HG03469 (cell line): ENCODE results near the gene TMEM238.

Experiments used
- ATAC-seq: cut with Tn5 transposase; IDR thresholded peaks from one replicate; pipeline ENCODE4 v1.9.1; 2021; ENCODE audit warnings: mild to moderate bottlenecking, moderate library complexity, moderate number of reproducible peaks; ENCODE audit not compliant: unreplicated experiment

TMEM238 gene

DNA sequence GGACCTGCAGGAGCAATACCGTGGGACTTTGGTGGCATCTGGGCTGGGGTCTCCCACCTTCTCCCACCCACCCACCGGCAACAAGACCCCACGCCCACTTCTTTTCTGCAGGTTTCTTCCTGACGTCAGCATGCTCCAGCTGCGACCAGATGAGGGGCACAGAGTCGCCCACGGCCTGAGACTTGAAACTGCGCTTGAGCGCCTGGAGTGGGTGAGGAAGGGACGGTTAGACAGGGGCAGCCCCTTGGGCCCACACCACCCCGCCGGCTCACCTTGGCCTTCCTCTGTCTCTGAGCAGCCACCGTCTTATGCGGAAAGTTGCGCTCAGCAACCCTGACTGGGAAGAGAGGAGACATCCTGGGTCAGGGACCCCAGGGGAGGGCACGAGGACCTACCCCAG is 23.2 kb downstream of the TMEM238 start:
- no peak for ATAC-seq

DNA sequence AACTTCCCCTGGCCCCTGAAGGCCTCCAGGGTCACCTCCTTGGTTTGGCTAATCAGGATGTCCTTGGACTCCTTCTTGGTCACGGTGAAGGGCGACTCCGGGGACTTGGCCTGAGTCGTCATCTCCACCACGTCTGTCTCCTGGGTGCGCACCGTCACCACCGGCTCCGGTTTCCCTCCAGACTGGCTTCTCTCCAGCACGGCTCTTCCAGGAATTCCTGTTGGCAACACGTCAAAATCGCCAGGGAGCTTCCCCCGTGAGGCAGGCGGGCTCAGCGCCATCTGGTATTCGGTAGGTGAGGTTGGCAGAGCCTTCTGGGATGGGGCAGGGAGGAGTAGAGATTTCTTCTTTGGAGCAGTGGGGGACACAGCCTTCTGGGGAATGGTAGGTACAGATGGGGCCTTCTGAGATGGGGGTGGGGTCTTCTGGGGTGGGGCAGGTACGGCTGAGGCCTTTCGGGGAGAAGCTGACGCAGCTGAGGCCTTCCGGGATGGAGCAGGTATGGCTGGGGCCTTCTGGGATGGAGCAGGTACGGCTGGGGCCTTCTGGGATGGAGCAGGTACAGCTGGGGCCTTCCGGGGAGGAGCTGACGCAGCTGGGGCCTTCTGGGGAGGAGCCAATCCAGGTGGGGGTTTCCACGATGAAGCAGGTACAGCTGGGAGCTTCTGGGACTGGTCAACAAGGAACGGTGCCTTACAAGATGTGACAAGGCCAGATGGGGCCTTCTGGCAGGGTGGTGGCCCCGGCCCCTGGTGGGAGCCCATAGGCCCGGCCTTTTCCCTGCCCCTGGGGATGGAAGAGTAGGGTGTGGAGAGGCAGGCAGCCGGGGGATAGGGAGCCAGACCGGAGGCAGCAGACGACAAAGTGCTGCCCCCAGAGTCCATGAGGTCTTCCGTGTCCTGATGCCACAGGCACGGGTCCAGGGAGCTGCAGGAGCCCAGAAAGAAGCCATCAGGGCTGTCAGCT is 24.9 kb downstream of the TMEM238 start:
- no peak for ATAC-seq

DNA sequence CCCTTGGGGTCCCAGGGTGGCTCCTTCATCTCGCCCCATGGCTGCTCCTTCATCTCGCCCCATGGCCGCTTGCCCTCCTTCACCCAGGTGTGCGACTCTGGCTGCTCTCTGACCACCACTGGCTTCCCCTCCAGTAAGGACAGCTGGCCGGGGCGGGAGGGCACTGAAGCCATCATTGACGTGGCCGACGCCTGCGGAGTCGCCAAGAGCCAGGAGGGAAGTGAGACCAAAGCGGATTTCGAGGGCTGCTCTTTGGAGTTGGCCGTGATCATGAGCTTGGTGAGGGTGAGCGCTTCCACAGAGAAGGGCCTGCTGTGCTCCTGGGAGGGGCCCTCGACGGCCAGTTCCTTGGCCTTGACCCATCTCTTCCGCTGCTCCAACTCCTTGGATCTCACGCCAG is 25.6 kb downstream of the TMEM238 start:
- ATAC-seq: no peak

DNA sequence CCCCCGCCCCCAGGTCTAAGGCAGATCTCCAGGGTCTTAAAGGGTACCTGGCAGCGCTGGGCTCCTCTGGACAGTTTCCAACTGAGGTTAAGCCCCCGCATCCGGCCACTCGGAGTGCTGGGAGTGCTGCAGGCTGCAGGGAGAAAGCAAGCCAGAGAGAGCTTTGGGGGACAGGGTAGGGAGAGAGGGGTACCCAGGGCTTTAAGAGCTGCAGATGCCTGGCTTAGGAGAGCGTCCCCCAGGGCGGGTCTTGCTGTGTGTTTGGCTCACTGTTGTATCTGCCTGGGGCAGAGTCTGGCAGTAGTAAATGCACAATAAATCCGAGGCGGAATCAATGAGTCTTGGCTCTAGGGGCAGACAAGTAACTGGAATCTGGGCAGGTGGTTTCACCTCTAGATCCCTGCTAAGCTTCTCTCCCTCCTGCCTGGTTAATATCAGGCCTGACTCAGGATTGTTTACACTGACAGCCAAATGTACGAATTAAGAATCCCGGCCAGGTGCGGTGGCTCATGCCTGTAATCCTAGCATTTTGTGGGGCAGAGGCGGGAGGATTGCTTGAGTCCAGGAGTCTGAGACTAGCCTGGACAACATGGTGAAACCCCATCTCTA is 28.8 kb downstream of the TMEM238 start:
- no peak for ATAC-seq

DNA sequence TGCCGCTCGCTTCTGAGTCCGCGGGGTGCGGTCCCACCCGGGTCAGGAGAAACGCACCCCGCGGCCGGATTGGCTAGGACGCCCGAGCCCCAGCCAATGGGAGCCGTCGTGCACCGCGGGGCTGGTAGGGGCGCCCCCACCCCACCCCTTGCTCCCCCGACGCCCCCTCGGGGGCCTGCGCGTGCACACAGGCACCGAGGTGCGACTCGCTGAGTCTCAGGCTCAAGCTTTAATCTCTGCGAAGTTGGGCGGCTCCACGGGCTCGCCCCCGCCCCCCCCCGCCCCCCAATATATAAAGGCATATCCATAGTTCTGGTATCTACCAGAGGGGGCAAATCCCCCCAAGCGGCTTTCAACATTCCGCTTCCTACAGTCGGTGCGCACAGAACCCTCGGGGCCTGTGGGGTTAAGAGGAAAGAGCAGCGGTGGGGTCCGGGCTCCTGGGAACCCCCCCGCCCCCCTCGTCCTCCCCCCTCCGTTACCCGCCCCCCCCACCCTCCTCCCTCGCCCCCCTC is 29.3 kb downstream of the TMEM238 start, which contains the start of gene COX6B2:
Gene COX6B2 (minus strand): TSS at position 22 of the 515 bp plus-strand sequence. CDS start 198 bp downstream, outside the sequence.
- ATAC-seq: no peak

DNA sequence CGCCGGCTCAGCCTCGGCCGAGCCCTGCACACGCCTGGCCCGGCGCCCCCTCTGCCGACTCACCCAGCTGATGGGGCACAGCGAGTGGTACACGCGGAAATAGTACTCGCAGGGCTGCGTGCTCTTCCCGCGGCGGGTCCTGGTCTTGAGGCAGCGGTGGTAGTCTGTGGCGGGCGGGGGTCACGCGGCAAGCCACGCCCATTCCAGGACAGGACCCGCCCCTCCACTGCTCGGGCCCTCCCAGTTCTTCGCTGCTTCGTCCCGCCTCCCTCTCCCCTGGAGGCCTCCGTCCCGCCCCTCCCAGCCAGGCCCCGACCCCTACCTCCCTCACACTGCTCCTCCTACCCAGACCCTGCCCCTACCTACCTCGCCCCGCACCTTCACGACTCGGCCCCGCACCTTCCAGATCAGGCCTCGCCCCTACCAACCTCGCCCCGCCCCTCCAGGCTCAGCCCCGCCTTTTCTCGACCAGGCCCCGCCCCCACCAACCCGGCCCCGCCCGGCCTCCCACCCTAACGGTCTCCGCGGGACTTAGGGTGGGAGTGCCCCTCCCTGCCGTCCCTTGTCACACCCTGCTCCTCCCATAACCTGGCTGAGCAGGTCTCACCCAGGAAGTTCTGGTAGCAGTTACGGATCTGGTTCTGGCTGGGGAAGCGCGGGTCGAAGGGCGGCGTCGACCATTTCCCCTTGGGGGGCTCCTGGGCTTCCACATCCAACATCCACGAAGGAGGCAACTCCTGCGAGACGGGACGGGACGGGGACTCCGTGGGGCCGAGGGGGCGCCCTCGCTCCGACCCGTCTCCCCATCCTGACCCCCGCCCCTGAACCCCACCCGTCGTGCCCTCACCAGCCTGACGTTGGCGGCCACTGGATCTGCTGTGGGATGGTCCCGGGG is 30.0 kb downstream of the TMEM238 start:
- ATAC-seq: no peak

DNA sequence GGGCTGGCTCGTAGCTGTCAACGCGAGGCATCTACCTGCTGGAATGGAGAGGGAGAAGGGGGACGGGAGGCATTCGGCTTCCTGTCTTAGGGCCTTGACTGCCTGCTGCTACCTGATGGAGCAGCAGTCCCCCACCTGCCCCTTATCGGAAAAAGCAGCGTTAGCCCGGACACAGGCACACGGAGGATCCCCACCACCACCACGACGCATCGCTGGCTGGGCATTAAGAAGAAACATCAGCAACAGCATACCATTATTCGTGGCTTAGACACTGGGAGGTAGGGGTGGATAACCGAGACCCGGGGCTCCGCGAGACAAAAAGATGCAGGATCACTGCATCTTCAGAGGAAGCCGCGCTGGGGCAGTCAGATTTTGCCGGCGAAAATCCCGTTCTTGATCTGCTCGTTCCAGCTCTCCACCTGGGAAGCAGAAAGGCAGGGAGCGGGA is 30.7 kb downstream of the TMEM238 start:
- ATAC-seq: no peak

DNA sequence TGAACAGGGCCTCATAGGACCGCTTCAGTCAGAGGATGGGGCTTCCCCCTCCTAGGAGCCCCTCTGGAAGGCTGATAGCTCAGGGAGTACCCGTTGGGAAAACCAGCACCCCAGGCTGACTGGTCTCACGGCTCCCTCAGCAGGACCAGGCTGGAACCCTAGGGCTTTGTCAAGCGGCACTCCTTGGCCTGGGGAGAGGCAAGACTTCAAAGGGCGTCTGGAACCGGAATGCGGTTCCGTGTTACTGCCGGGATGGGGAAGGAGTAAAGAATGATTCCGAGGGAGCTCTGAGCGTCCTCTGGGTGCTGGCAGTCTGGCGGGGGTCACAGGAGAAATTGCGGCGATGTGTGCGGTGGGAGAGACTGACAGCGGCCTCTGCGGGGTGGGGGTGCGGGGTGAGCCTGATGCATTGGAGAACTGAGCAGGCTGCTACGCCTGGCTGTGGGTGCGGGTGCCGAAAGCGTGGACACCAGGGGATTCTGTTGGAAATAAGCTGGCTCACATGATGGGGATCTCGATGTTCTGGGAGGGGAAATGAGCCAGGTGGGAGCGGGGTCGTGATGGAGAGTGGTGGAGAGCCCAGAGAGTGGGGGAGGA is 31.4 kb downstream of the TMEM238 start:
- no peak for ATAC-seq

DNA sequence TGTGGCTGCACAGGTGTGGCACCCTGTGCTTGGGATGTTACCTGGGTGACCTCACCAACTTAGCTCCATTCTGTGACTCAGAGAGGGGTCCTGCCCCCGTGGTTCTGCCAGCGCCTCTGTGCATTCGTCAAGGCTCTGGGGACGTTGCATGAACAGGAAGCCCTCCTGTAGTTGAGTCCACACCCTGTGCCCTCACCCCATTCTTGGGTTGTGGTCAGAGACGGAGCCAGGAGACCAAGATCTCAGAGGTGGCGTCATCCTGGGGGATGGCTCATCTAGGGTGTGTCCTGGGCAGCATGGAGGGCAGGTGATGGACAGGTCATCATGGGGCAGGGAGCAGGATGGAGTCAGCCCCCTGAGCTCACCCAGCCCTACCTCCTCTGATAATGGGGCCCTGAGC is 32.1 kb downstream of the TMEM238 start:
- ATAC-seq: no peak

DNA sequence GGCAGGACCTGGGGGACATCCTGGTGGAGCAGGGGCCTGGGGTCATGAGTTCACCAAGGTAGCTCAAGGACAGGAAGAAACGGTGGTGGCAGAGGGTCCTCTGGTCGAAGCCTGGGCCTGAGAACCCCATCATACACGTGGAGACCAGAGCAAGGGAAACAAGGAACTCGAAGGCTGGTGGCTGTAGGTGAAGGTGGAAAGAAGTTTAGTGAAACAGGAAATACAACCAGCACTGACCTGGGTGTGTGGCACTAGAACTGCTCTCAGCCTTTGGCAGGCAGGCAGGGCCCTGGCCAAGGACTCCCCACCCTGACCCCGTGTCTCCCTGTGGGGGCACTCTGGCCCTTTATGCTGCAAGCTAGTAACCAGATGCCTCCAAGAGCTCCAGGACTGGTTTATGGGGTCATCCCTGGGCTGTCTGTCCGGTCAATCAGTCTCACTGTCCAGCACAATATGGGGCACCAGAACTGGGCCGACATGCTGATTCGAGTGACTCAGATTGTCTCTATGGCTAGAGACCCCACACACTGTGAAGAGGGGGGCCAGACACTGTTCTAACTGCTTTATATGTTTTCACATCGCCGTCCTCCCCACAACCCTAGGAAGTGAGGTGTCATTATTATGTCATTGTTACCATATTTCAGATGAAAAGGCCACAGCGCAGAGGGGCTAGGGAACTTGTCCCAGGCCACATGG is 33.3 kb downstream of the TMEM238 start:
- ATAC-seq: no peak

DNA sequence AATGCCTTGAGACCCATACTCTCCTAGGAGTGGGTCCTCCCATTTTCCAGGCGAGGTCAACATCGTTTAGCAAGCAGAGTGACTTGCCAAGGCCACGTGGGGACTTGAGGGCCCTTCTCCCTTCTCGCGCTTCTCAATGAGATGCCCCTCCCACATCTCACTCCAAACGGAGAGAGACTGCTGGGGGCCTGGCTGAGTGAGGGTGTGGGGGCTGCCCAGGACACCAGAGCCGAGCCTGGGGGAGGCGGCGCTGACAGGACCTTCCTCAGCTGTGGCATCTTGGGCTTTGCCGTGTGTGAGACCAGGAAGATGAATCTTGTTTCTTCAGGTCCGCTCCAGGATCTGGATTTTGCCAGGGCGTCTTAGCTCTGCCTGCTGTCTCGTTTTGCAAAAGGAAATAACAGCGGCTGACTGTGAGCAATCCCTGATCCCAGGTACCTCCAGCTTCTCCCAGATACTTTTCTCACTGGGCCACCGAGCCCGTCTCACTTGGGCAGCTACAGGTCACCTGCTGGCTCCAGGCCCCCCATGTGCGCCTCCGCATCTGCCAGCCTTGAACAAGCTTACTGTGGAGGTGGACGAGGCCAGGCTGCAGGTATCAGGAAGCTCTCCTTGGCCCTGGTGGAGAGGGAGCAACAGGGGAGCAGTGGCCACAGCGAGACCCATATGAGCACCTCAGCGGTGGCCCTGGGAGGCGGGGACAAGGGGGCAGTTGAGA is 35.6 kb downstream of the TMEM238 start:
- no peak for ATAC-seq

DNA sequence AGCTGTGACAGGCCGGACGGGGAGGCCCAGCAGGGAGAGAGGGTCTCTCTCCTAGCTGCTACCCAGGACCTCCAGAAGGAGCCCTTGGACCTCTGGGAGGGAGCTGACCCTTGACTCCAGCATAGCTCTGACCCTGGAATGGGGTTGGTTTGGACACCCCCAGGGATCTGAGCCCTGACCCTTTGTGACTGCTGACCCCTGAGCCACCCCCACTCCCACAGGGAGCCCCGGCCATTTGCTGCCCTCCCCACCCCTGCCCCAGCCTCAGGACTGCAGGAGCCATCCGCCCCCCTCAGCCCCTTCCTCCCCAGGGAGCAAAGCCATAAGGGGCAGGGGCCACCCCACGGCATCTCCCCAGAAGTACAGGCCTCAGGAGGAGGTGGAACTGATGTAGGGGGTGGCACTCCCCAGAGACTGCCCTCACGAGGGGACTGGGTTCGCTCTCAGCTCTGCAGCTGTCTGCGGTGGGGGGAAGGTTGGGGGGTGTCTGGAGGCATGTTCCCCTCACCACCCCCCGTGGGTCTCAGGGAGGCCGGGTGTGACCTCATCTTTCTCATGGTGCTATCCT is 36.6 kb downstream of the TMEM238 start:
- no peak for ATAC-seq

DNA sequence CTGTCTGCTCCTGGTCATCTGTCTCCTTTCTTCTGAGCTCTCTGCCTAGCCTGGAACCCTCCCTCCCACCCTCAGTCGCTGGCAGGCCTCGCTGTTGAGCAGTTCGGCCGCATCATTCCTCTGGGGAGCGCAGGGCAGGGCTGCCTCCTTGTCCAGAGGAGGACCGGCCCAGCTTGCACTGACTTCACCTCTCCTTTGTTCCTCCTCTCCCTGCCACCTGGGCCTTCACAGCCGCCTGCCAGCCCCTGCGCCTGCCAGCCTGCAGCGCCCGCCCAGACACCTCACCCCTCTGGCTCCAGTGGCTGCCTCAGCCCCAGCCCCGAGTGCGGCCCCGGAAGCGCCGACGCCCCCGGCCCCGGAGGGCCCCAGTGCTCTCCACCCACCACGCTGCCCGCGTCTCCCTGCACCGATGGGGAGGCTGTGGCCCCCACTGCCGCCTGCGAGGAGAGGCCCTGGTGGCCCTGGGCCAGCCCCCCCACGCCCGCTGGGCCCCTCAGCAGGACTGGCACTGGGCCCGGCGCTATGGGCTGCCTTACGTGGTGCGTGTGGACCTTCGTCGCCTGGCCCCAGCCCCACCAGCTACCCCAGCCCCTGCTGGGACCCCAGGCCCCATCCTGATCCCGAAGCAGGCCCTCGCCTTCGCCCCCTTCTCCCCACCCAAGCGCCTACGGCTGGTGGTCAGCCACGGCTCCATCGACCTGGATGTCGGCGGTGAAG is 37.2 kb downstream of the TMEM238 start:
- ATAC-seq: no peak

DNA sequence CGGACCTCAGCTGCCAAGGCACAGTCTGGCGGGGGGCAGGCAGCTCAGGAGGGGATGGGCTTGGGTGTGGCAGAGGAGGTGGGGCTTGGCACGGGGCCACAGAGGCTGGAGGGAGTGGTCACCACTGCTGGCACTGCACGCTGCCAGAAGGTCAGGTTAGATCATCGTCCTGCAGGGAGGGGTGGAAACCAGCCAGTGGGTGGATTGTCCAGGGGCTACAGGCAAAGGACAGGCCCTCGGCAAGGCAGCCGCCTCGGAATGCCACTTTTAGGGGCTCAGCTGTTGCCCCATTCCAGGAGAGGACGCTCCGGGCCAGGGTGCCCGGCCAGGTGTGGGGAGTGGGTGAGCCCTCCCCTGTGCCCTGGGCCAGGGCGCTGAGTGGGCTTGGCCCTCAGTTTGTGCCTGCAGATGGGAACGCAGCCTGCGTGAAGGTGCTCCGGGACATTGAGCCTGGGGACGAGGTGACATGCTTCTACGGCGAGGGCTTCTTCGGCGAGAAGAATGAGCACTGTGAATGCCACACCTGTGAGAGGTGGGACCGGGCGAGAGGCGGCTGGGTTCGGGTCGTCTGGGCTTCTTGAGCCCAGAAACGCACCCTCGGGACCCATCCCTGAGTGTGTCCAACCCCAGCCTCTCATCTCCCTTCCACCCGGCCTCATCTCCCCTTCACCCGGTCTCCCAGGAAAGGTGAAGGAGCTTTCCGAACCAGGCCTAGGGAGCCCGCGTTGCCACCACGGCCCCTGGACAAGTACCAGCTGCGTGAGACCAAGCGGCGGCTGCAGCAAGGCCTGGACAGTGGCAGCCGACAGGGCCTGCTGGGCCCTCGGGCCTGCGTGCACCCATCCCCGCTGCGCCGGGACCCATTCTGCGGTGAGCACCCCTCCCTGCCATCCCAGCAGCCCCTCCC is 38.0 kb downstream of the TMEM238 start:
- no peak for ATAC-seq

DNA sequence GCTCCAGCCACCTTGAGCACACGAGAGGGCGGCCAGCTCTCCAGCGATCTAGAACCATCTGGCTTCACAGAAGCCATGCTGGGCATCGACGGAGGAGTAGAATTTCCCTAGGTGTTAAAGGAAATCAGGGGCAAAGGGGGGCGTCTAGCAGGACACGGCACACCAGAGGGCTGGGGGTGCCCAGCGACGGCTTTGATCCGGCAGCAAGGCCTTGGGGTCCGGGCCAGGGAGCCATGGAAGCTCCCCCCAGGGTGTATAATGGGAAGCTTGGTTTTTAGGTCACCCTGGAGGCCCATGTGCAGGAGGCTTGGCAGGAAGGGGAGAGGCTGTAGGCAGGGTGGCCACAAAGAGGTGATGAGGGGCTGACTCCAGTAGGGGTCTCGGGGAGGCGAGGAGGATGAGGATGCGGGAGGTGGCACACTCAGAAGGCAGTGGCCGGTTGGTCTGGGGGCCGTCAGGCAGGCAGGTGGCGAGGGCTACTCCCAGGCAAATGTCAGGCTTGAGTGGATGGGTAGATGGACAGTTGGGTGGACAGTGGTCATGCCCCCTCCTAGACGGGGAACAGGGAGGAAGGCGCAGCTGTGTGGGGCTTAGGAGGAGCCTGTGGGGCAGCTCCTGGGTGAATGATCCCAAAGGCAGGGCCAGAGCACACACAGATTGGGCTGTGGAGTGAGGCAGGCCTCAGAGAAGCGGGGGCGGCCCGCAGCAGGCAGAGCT is 38.8 kb downstream of the TMEM238 start:
- ATAC-seq: no peak

DNA sequence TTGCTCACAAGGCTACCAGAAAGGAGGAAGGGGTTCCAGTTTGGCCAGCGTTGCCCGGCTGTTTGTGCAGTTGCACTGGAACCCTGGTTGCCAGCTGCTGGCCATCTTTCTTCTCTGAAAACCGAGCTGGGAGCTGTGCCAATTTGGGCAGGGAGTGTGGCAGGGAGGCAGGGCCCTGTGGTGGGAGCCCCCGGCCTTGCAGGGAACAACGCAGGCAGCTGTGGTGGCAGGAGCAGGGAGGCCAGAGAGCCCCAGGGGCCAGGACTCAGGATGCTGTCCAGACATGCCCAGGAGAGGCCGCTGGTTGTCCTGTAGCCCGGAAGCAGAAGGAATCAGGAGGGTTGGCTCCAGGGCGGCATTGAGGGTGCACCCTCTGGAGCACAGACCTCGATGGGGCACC is 39.6 kb downstream of the TMEM238 start:
- ATAC-seq: no peak
